ENCODE measurements around the gene PTTG1.

PTTG1 gene

DNA sequence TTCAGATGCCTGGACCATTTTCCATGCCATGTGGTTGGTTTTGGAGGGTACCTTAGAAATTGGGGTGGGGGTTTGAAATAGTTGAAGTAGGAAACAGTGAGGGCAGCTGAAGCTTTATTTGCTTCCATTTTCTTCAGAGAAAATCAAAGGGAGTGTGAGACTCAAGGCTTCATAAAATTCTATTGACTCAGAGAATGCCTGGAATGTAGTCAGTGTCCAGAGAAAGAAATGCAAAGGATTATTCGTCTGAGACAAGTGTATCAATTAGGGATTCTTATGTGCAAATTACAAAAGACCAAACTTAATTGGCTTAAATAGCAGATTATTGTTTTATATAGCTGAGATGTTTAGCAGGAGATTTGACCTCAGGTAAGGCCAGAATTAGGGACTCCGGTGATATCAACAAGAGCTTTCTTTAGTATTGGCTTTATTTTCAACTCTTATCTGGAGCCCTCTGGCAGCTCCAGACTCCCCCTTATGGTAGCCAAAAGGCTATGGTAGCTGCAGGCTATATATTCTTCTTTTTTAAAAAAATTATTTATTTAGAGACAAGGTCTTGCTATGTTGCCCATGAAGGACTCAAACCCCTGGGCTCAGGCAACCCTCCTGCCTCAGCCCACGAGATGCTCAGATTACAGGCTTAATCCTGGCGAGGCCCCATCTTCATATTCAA, 38.9 kb downstream of the PTTG1 start:
- H3K9me2 ChIP-seq (replicated peaks; ENCODE audit: low read depth, low read length), result no peaks in the 10 kb centered on the region
- H3K79me2 ChIP-seq (ENCODE audit: insufficient read depth, low read length), result no peaks in the 10 kb centered on the region
- no peak overlapping the region for H2AFZ ChIP-seq (ENCODE audit: low read length)
- no peaks in the 10 kb centered on the region for H3F3A ChIP-seq (ENCODE audit: low read depth)
- H3K4me3 ChIP-seq (ENCODE audit: low read length, poor library complexity, severe bottlenecking), result no peak overlapping the region
- H3K4me1 ChIP-seq (ENCODE audit: insufficient read depth, low read length, poor library complexity, severe bottlenecking), result peaks cover 34% of the 10 kb centered on the region
- H3K27me3 ChIP-seq (ENCODE audit: insufficient read depth, low read length, poor library complexity, severe bottlenecking), result no peaks in the 10 kb centered on the region
- no peaks in the 10 kb centered on the region for H3K9me3 ChIP-seq (ENCODE audit: insufficient read depth, low read depth, low read length)
- TF ChIP-seq CTCF (conservative IDR thresholded peaks at IDR 0.05; ENCODE audit: low read length), result 0 out of 2 replicates have a peak, but pooled peaks have one; percentile 21
- no peak for TF ChIP-seq EZH2phosphoT487 (IDR thresholded peaks at IDR 0.05; ENCODE audit: borderline replicate concordance)
- no peaks in the 10 kb centered on the region for H3K36me3 ChIP-seq (ENCODE audit: insufficient read depth, low read length)
- H3K4me2 ChIP-seq (ENCODE audit: low read depth, low read length, poor library complexity, severe bottlenecking), result no peak overlapping the region
- H4K20me1 ChIP-seq (ENCODE audit: insufficient read depth, low read length, poor library complexity, severe bottlenecking), result no peaks in the 10 kb centered on the region
- no peak overlapping the region for H3K9ac ChIP-seq (ENCODE audit: low read depth, low read length, poor library complexity, severe bottlenecking)

DNA sequence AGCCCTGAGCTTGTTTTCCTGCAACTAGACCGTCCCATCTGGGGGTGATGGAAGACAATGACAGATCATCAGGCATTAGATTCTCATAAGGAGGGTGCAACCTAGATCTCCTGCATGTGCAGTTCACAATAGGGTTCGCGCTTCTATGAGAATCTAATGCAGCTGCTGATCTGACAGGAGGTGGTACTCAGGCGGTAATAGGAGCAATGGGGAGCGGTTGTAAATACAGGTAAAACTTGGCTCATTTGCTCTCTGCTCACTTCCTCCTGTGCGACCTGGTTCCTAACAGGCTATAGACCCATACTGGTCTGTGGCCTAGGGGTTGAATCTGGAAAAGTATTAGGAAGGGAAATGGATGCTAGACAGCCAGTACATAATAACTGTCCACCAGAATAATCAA, 39.7 kb downstream of the PTTG1 start:
- TF ChIP-seq CTCF (conservative IDR thresholded peaks at IDR 0.05; ENCODE audit: low read length) (no peak), EZH2phosphoT487 (IDR thresholded peaks at IDR 0.05; ENCODE audit: borderline replicate concordance) (no peak)
- H3K27me3 ChIP-seq (ENCODE audit: insufficient read depth, low read length, poor library complexity, severe bottlenecking), result no peaks in the 10 kb centered on the region
- no peak overlapping the region for H3K4me3 ChIP-seq (ENCODE audit: low read length, poor library complexity, severe bottlenecking)
- no peaks in the 10 kb centered on the region for H3K9me2 ChIP-seq (replicated peaks; ENCODE audit: low read depth, low read length)
- peaks cover 35% of the 10 kb centered on the region for H3K4me1 ChIP-seq (ENCODE audit: insufficient read depth, low read length, poor library complexity, severe bottlenecking)
- H3K36me3 ChIP-seq (ENCODE audit: insufficient read depth, low read length), result no peaks in the 10 kb centered on the region
- no peaks in the 10 kb centered on the region for H3F3A ChIP-seq (ENCODE audit: low read depth)
- no peaks in the 10 kb centered on the region for H4K20me1 ChIP-seq (ENCODE audit: insufficient read depth, low read length, poor library complexity, severe bottlenecking)
- no peaks in the 10 kb centered on the region for H3K79me2 ChIP-seq (ENCODE audit: insufficient read depth, low read length)
- no peaks in the 10 kb centered on the region for H3K9me3 ChIP-seq (ENCODE audit: insufficient read depth, low read depth, low read length)
- H3K4me2 ChIP-seq (ENCODE audit: low read depth, low read length, poor library complexity, severe bottlenecking), result no peak overlapping the region
- H3K9ac ChIP-seq (ENCODE audit: low read depth, low read length, poor library complexity, severe bottlenecking), result no peak overlapping the region
- no peak overlapping the region for H2AFZ ChIP-seq (ENCODE audit: low read length)

- Histone ChIP-seq H4K20me1 (ENCODE audit: insufficient read depth, low read length, poor library complexity, severe bottlenecking) (no peaks in the 10 kb centered on the region), H3K9me2 (replicated peaks; ENCODE audit: low read depth, low read length) (no peaks in the 10 kb centered on the region), H3K79me2 (ENCODE audit: insufficient read depth, low read length) (no peaks in the 10 kb centered on the region), H3K9ac (ENCODE audit: low read depth, low read length, poor library complexity, severe bottlenecking) (no peak overlapping the region), H3K27me3 (ENCODE audit: insufficient read depth, low read length, poor library complexity, severe bottlenecking) (no peaks in the 10 kb centered on the region), H3F3A (ENCODE audit: low read depth) (0 out of 2 replicates have a peak, but pooled peaks cover under 1% of the 10 kb centered on the region), H3K4me2 (ENCODE audit: low read depth, low read length, poor library complexity, severe bottlenecking) (no peak overlapping the region), H3K9me3 (ENCODE audit: insufficient read depth, low read depth, low read length) (no peaks in the 10 kb centered on the region), H3K36me3 (ENCODE audit: insufficient read depth, low read length) (no peaks in the 10 kb centered on the region), H3K4me3 (ENCODE audit: low read length, poor library complexity, severe bottlenecking) (no peak overlapping the region), H2AFZ (ENCODE audit: low read length) (no peak overlapping the region), H3K4me1 (ENCODE audit: insufficient read depth, low read length, poor library complexity, severe bottlenecking) (peaks cover 40% of the 10 kb centered on the region)
- TF ChIP-seq CTCF (conservative IDR thresholded peaks at IDR 0.05; ENCODE audit: low read length) (no peak), EZH2phosphoT487 (IDR thresholded peaks at IDR 0.05; ENCODE audit: borderline replicate concordance) (no peak)
Measured at GRCh38 chr5:160462167-160462566, 40.5 kb downstream of the PTTG1 start.
